Fibroblast of peridontal ligament (primary cell): ENCODE results near the gene CRELD2.
"Not testable (repeated sequence)": the region's sequence is repeated elsewhere in the genome, so short reads cannot be mapped to it uniquely, and the experiment has no call there.

ENCODE experiments used
- DNase-seq: peaks from one replicate; pipeline ENCODE4 v3.0.0-alpha.2; 2010; ENCODE audit errors: extremely low read depth

The CRELD2 gene

GRCh38 chr22:49945042-49945794 lies 26.8 kb downstream of the CRELD2 start:
- DNase-seq: not testable (repeated sequence)

DNA sequence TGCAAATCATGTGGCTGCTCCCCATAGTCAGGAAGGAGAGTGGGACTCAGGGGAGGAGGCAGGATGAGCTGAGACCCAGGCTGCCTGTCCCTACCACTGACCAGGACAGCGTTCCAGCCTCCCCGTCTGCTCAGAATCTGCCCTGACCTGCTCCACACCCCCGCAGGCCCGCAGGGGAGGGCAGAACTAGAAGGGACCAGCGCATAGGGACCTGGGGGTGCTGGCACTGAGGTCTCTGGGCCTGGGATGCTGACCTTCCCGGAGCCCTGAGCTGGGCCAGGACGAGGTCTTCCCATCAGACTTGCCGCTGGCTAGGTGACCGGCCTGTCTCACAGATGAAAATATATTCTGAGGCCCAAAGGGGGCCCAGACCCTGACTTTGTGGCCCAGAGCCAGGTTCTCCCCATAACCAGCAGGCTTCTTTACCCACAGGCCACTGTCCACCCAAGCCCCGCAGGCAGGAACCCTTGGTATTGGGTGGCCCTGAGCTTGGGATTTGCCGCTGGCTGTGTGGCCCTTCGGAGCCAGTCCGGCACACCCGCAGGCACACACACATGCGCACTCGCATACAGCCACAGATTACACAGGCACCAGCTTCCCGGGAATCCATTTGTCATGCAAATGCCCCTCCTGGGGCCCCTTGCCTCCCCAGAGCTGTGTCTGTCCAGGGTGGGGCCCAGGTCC lies 28.3 kb downstream of the CRELD2 start:
- no peak for DNase-seq

GRCh38 chr22:49947296-49947622 lies 28.8 kb downstream of the CRELD2 start:
- DNase-seq: no peak

- no peak for DNase-seq
Measured at GRCh38 chr22:49948116-49948957, 29.9 kb downstream of the CRELD2 start.

DNA sequence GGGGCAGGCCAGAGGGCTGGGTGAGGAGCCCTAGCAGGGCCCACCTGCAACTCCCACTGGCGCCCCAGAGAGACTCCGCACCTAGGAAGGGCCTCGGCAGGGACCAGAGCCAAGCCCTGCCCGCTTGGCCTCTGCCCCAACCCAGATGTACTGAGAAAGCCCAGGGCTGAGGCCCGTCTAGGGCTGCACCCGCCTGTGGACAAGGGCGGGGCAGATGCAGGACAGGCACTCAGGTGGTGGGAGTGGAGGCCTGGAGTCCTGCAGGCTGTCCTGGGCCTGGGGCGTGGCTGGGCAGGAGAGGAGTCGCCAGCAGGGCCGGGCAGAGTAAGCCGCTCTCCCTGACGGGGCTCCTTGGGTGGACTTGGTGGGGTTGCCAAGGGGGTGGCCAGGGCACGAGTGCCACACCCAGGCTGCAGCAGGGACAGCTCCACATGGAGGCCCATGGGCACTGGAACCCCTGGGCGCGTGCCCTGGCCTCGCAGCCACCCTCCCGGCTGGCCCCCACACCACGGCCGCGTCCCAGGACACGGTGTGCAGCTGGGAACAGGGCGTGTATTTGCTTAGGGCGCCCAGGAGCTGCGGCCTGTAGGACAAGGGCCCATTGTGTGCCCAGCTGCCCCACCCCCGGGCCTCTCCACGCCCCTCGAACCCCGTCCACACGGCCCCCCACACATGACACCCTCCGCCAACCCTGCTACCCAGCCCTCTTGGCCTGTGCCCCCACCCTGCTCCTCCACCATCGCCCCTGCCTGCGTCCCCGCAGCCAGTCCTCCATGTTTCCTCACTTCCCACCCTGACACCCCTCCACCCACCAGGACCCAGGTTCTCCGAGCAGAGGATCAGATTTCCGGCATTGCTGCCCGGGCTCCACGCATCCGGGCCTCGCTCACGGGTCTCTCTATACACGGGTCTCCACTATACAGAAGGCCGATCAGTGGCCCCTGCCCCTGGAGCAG lies 30.8 kb downstream of the CRELD2 start:
- DNase-seq: no peak

DNA sequence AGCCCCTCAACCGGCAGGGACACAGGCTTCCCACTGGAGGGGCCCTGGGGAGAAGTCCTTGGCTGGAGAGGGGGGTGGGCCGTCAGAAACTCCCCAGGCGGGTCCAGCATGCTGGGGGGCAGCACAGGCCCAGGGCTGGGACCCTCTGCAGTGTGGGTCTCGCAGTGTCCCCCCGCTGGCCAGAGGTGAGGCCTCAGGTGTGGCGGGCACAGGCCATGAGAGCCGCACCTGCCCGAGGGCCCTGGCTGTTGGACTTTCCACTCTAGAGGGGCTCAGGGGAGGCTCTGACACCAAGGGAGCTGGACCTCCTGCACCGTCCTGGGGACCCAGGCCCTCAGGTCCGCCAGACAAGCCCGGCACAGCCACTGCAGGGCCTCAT lies 31.5 kb downstream of the CRELD2 start:
- no peak for DNase-seq

DNA sequence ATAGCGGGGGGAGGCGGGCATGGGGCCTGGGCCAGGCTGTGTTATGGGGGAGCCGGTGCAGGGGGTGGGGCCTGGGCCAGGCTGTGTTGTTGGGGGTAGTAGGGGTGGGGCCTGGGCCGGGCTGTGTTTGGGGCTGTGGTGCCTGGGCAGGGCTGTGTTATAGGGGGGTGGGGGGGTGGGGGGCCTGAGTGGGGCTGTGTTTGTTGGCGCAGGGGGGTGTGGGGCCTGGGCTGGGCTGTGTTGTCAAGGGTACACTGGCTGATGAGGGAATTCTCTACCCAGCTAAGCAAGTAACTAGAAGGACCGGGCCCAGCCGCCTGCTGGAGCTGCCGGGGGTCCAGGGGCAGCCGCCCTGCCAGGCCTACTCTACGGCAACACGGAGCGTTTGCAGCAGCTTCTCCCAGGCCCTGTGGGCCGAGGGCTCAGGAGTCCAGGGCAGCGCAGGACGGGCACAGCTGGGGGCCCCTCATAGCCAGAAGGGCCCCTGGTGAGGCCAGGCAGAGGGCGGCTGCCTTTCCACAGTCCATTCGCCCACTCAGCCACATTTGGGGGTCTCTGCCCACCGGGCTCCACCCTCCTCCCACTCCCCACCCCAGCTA lies 32.1 kb downstream of the CRELD2 start:
- DNase-seq: no peak

DNA sequence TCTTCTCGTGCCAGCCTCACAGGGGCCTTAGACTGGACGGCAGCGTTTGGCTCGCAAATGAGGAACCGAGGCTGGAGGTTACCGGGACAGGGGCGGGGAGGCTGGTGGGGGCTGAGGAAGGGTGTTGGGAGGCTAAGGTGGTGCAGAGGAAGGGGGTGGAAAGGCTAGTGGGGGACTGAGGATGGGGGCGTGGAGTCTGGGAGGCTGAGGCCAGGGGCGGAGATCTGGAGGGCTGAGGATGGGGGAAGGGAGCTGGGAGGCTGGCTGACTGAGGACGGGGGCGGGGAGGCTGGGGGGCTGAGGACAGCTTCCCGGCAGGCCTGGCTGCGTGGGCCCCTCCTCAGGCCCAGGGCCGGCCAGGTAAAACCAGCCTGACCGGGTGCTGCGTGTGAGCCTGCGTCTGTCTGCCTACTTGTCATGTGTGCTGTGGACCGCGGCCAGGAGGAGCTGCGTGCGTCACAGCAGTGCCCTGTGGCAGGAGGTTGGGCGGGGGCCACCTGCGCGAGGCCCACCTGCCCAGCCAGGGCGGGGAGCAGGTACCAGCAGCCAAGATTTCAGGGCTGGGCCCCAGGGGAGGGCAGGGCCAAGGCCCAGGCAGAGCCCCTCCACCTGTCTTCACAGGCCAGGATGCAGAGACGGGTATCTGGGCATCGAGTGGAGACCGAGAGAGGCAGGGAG lies 32.7 kb downstream of the CRELD2 start:
- DNase-seq: no peak

- DNase-seq: no peak
Measured at GRCh38 chr22:49951678-49951985, 33.2 kb downstream of the CRELD2 start.

- peak; percentile 54 for DNase-seq
Measured at GRCh38 chr22:49951986-49952896, 33.8 kb downstream of the CRELD2 start.

GRCh38 chr22:49953027-49953679 lies 34.7 kb downstream of the CRELD2 start:
- DNase-seq: no peak

GRCh38 chr22:49953680-49954344 lies 35.4 kb downstream of the CRELD2 start:
- DNase-seq: no peak

- DNase-seq: no peak
Measured at GRCh38 chr22:49954354-49954753, 35.9 kb downstream of the CRELD2 start.

GRCh38 chr22:49954991-49955580 lies 36.7 kb downstream of the CRELD2 start:
- no peak for DNase-seq

GRCh38 chr22:49955581-49956417 lies 37.4 kb downstream of the CRELD2 start:
- DNase-seq: no peak

GRCh38 chr22:49956418-49956770 lies 38.0 kb downstream of the CRELD2 start:
- no peak for DNase-seq
